ENCODE measurements around the gene HNRNPA1. TPM values are rescaled to one million over a fixed set of nuclear protein-coding genes. Genes with fewer than 3 reads are reported as not detected.
"Not testable (repeated sequence)": the region's sequence is repeated elsewhere in the genome, so short reads cannot be mapped to it uniquely, and the experiment has no call there.

HNRNPA1 gene
- total RNA-seq: 488 and 499 TPM in 2 replicates

GRCh38 chr12:54280468-54281260 is at the start of gene HNRNPA1:
Gene HNRNPA1 (plus strand): TSS chr12:54280726. CDS start chr12:54280808, 82 bp downstream.
- peak; percentile 100 for DNase-seq (ENCODE audit: extremely low read depth, low read depth, low spot score)

GRCh38 chr12:54231269-54231668 is 49.3 kb upstream of the HNRNPA1 start:
- DNase-seq (ENCODE audit: extremely low read depth, low read depth, low spot score): not testable (repeated sequence)

- DNase-seq (ENCODE audit: extremely low read depth, low read depth, low spot score): no peak
Observed at GRCh38 chr12:54232790-54233189, 47.7 kb upstream of the HNRNPA1 start.

- no peak for DNase-seq (ENCODE audit: extremely low read depth, low read depth, low spot score)
Observed at GRCh38 chr12:54238531-54238930, 42.0 kb upstream of the HNRNPA1 start.

- no peak for DNase-seq (ENCODE audit: extremely low read depth, low read depth, low spot score)
Observed at GRCh38 chr12:54239620-54240019, 40.9 kb upstream of the HNRNPA1 start.

GRCh38 chr12:54240129-54240528 is 40.4 kb upstream of the HNRNPA1 start:
- DNase-seq (ENCODE audit: extremely low read depth, low read depth, low spot score): no peak

- DNase-seq (ENCODE audit: extremely low read depth, low read depth, low spot score): no peak
Observed at GRCh38 chr12:54240971-54241588, 39.4 kb upstream of the HNRNPA1 start.

GRCh38 chr12:54246011-54246641 is 34.4 kb upstream of the HNRNPA1 start:
- DNase-seq (ENCODE audit: extremely low read depth, low read depth, low spot score): no peak

GRCh38 chr12:54249489-54249888 is 31.0 kb upstream of the HNRNPA1 start:
- no peak for DNase-seq (ENCODE audit: extremely low read depth, low read depth, low spot score)

GRCh38 chr12:54251667-54252284 is 28.8 kb upstream of the HNRNPA1 start:
- DNase-seq (ENCODE audit: extremely low read depth, low read depth, low spot score): no peak

GRCh38 chr12:54253240-54253639 is 27.3 kb upstream of the HNRNPA1 start:
- DNase-seq (ENCODE audit: extremely low read depth, low read depth, low spot score): no peak

GRCh38 chr12:54257332-54257731 is 23.2 kb upstream of the HNRNPA1 start:
- no peak for DNase-seq (ENCODE audit: extremely low read depth, low read depth, low spot score)

- DNase-seq (ENCODE audit: extremely low read depth, low read depth, low spot score): no peak
Observed at GRCh38 chr12:54258201-54258681, 22.3 kb upstream of the HNRNPA1 start.

GRCh38 chr12:54259194-54260011 is 21.1 kb upstream of the HNRNPA1 start:
- DNase-seq (ENCODE audit: extremely low read depth, low read depth, low spot score): peak; percentile 56

GRCh38 chr12:54261815-54262402 is 18.6 kb upstream of the HNRNPA1 start:
- no peak for DNase-seq (ENCODE audit: extremely low read depth, low read depth, low spot score)

GRCh38 chr12:54262403-54262925 is 18.1 kb upstream of the HNRNPA1 start:
- DNase-seq (ENCODE audit: extremely low read depth, low read depth, low spot score): no peak

GRCh38 chr12:54265364-54265812 is 15.1 kb upstream of the HNRNPA1 start:
- DNase-seq (ENCODE audit: extremely low read depth, low read depth, low spot score): no peak

GRCh38 chr12:54266852-54267251 is 13.7 kb upstream of the HNRNPA1 start:
- no peak for DNase-seq (ENCODE audit: extremely low read depth, low read depth, low spot score)

- no peak for DNase-seq (ENCODE audit: extremely low read depth, low read depth, low spot score)
Observed at GRCh38 chr12:54270345-54270744, 10.2 kb upstream of the HNRNPA1 start.

GRCh38 chr12:54272214-54272613 is 8.3 kb upstream of the HNRNPA1 start:
- DNase-seq (ENCODE audit: extremely low read depth, low read depth, low spot score): no peak

Measured in glomerular endothelial cell (primary cell).